ENCODE measurements around the gene PCBP2. TPM values are rescaled to one million over a fixed set of nuclear protein-coding genes. Genes with fewer than 3 reads are reported as not detected.

Gene PCBP2
- total and polyA plus RNA-seq, 10 of the 15 experiments (the other 5 are each of a cell fraction or from before 2014, with no cell fraction given) = 109 to 803 (median 327) TPM

DNA sequence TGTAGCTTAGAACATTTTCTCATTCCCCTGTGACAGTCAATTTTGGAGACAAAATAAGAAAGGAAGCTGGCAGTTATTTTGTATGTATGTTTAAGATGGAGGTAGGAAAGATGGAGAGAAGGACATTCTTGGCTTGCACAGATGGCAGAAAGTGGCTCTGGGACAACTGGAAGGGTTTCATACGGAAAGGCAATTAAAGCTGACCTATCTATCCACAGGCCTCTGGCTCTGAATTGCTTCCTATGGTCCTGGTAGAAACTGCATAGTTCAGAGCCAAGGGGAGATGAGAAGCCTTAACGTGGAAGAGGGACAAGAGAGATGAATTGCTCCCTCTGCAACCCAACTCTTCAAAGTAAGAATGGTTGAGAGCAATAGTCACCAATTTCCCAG, 63.4 kb downstream of the PCBP2 start:
- WGBS (ENCODE audit: insufficient coverage, insufficient replicate concordance, low lambda C conversion rate, missing lambda C conversion rate) = 100% methylated on average over 2 of the region's 2 CpGs

More for the DNA sequence above, 63.4 kb downstream of the PCBP2 start:
- no peak for TF ChIP-seq HDAC2 (IDR thresholded peaks at IDR 0.05)
- no peak for TF ChIP-seq CBX5 (IDR thresholded peaks at IDR 0.05; ENCODE audit: low read depth)
- no peak for TF ChIP-seq SMARCA5 (IDR thresholded peaks at IDR 0.05)
- TF ChIP-seq ZZZ3 (IDR thresholded peaks at IDR 0.05; ENCODE audit: control insufficient read depth, insufficient read length, low read depth) = no peak
- TF ChIP-seq BCL11A (IDR thresholded peaks at IDR 0.05; ENCODE audit: low read depth, low read length) = no peak
- TF ChIP-seq ZNF207 (IDR thresholded peaks at IDR 0.05; ENCODE audit: borderline replicate concordance) = no peak
- TF ChIP-seq POU2F2 (IDR thresholded peaks at IDR 0.05; ENCODE audit: borderline replicate concordance, low read depth, low read length) = no peak
- no peak for TF ChIP-seq ZNF592 (IDR thresholded peaks at IDR 0.05)
- no peak for TF ChIP-seq MYC (IDR thresholded peaks at IDR 0.05; ENCODE audit: insufficient read depth, insufficient read length, insufficient replicate concordance, low read length, severe bottlenecking)
- TF ChIP-seq IKZF2 (IDR thresholded peaks at IDR 0.05) = no peak
- no peak for TF ChIP-seq ZNF274 (IDR thresholded peaks at IDR 0.05; ENCODE audit: insufficient read depth, insufficient read length)
- TF ChIP-seq, protein P1, sequence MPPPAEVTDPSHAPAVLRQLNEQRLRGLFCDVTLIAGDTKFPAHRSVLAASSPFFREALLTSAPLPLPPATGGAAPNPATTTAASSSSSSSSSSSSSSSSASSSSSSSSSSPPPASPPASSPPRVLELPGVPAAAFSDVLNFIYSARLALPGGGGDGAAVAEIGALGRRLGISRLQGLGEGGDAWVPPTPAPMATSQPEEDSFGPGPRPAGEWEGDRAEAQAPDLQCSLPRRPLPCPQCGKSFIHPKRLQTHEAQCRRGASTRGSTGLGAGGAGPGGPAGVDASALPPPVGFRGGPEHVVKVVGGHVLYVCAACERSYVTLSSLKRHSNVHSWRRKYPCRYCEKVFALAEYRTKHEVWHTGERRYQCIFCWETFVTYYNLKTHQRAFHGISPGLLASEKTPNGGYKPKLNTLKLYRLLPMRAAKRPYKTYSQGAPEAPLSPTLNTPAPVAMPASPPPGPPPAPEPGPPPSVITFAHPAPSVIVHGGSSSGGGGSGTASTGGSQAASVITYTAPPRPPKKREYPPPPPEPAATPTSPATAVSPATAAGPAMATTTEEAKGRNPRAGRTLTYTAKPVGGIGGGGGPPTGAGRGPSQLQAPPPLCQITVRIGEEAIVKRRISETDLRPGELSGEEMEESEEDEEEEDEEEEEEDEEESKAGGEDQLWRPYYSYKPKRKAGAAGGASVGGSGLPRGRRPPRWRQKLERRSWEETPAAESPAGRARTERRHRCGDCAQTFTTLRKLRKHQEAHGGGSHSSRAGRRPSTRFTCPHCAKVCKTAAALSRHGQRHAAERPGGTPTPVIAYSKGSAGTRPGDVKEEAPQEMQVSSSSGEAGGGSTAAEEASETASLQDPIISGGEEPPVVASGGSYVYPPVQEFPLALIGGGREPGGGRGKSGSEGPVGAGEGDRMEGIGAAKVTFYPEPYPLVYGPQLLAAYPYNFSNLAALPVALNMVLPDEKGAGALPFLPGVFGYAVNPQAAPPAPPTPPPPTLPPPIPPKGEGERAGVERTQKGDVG (CRISPR knock-in tag; IDR thresholded peaks at IDR 0.05) = no peak
- TF ChIP-seq JUNB (IDR thresholded peaks at IDR 0.05) = no peak
- no peak for TF ChIP-seq RAD51 (IDR thresholded peaks at IDR 0.05)
- TF ChIP-seq, protein P2, sequence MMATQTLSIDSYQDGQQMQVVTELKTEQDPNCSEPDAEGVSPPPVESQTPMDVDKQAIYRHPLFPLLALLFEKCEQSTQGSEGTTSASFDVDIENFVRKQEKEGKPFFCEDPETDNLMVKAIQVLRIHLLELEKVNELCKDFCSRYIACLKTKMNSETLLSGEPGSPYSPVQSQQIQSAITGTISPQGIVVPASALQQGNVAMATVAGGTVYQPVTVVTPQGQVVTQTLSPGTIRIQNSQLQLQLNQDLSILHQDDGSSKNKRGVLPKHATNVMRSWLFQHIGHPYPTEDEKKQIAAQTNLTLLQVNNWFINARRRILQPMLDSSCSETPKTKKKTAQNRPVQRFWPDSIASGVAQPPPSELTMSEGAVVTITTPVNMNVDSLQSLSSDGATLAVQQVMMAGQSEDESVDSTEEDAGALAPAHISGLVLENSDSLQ (IDR thresholded peaks at IDR 0.05) = no peak
- ChIA-PET RAD21 (ENCODE audit: unreplicated experiment) (no interaction called here), POLR2A (interaction anchor here (0.5 kb wide), 1 partner anchor 399 kb away, joined by 5 read pairs; no protein-coding TSS in a partner anchor), SMC1A (ENCODE audit: uncharacterized antibody, unreplicated experiment) (no interaction called here), CTCF (no interaction called here)
- in situ Hi-C loops (cut with MboI) (no loop called here), intact Hi-C loops (cut with micrococcal nuclease; ENCODE audit: unreplicated experiment) (no loop called here)
- no peaks in the 10 kb centered on the region for H3K9me3 ChIP-seq (replicated peaks; ENCODE audit: control insufficient read depth, insufficient read depth, low read length)
- no peak overlapping the region for H3K4me3 ChIP-seq
- FAIRE-seq = no peak
- BruUV-seq (replicated peaks) = no TSS peak
- H3K27me3 ChIP-seq (replicated peaks in 1 of 2; ENCODE audit: control insufficient read depth in 2 of 2, insufficient read depth in 2 of 2, low read length in 1 of 2) = no peaks in the 10 kb centered on the region
- no peak overlapping the region for H3K9ac ChIP-seq (ENCODE audit: control insufficient read depth, insufficient read depth, low read length)
- H3K36me3 ChIP-seq (ENCODE audit: control insufficient read depth in 2 of 2, insufficient read depth in 2 of 2, low read length in 1 of 2) = peaks cover 11 to 21% of the 10 kb centered on the region in 2 experiments; a peak in 3 of 4 replicates
- no peak for ATAC-seq
- H3K79me2 ChIP-seq (ENCODE audit: control insufficient read depth, insufficient read depth, low read length) = no peaks in the 10 kb centered on the region
- H3K4me1 ChIP-seq (ENCODE audit: control insufficient read depth, insufficient read depth, low read length) = no peaks in the 10 kb centered on the region
- no peak overlapping the region for H3K4me2 ChIP-seq (ENCODE audit: control insufficient read depth, insufficient read depth)
- H2AFZ ChIP-seq (ENCODE audit: control insufficient read depth, low read depth, low read length) = no peak overlapping the region
- no peaks in the 10 kb centered on the region for H4K20me1 ChIP-seq (ENCODE audit: control insufficient read depth, insufficient read depth)
- DNase-seq (ENCODE audit: low read depth, low spot score) = no peak
- no peak overlapping the region for H3K27ac ChIP-seq (ENCODE audit: control insufficient read depth, insufficient read depth)

All from GM12878 (cell line).